Retinal pigment epithelial cell (primary cell): ENCODE measurements around the gene TPGS1.

Source experiments
- DNase-seq: peaks from one replicate; pipeline ENCODE4 v3.0.0-alpha.2; 2010; ENCODE audit warnings: low read depth
- H3K4me3 ChIP-seq: 2 replicates; pipeline ENCODE4 v1.5.1; 2011; ENCODE audit warnings: mild to moderate bottlenecking, low read length, control low read depth, moderate library complexity
- TF ChIP-seq, protein P1 (sequence below): conservative IDR thresholded peaks from 2 replicates; pipeline ENCODE4 v1.5.1; 2011; ENCODE audit warnings: low read depth, low read length, control low read depth, inconsistent platforms

Gene TPGS1

DNA sequence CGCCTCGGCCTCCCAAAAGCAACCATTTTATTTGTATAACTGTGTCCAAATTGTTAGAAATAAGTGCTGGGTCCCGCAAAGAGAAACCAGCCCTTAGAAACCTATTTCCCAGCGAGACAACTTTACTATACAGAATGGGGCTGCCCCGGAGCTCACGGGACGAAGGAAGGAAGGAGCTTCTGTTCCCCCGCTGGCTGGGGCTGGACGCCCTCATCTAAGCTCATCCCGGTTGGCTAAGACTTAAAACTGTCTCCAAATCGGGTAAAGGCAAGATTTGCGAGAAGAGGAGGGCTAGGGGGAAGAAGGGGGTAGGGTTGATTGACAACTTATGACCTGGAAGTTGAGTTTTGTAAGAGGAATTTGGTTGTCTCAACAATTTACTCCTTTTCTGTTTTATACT is 52.8 kb downstream of the TPGS1 start:
- H3K4me3 ChIP-seq = no peak overlapping the region
- TF ChIP-seq, protein P1, sequence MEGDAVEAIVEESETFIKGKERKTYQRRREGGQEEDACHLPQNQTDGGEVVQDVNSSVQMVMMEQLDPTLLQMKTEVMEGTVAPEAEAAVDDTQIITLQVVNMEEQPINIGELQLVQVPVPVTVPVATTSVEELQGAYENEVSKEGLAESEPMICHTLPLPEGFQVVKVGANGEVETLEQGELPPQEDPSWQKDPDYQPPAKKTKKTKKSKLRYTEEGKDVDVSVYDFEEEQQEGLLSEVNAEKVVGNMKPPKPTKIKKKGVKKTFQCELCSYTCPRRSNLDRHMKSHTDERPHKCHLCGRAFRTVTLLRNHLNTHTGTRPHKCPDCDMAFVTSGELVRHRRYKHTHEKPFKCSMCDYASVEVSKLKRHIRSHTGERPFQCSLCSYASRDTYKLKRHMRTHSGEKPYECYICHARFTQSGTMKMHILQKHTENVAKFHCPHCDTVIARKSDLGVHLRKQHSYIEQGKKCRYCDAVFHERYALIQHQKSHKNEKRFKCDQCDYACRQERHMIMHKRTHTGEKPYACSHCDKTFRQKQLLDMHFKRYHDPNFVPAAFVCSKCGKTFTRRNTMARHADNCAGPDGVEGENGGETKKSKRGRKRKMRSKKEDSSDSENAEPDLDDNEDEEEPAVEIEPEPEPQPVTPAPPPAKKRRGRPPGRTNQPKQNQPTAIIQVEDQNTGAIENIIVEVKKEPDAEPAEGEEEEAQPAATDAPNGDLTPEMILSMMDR = no peak
- no peak for DNase-seq

DNA sequence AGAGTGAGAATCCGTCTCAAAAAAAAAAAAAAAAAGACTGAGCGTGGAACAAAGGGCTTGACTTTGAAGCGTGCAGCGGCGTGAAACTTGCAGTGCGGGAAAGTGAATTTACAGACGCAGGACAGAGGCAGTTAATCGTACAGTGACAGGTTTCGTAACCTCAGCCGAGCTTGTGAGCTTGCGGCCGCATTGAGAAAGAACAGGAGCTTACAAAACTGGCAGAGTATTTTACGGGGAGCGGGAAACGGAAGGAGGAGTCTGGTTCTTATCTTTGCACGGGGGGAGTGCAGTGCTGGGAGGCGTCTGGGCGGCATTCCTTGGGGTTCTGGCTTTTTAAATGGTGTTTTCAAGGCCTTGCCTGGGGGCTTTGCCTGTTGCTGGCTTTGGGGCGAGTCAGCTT is 59.1 kb downstream of the TPGS1 start:
- TF ChIP-seq, protein P1 = no peak
- DNase-seq = no peak
- H3K4me3 ChIP-seq = no peak overlapping the region

DNA sequence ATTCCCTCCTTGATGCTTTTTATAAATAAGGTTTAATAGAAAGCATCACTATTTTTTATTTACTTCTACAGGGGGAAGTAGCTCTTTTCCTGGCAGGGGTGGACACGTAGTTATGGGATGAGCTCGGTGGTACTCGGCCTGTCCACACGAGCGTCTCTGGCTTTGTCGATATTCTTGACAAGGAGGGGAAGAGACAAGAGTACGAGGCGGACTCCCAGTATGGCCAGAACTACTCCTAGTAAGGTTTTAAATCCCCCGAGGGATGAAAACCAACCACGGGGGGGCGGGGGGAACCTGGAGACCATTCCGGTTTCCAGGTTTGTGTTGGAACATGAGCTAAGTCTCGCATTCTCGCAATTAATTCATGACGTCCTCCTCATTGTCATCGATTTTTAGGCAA is 59.5 kb downstream of the TPGS1 start:
- no peak for DNase-seq
- TF ChIP-seq, protein P1 = no peak
- no peak overlapping the region for H3K4me3 ChIP-seq

DNA sequence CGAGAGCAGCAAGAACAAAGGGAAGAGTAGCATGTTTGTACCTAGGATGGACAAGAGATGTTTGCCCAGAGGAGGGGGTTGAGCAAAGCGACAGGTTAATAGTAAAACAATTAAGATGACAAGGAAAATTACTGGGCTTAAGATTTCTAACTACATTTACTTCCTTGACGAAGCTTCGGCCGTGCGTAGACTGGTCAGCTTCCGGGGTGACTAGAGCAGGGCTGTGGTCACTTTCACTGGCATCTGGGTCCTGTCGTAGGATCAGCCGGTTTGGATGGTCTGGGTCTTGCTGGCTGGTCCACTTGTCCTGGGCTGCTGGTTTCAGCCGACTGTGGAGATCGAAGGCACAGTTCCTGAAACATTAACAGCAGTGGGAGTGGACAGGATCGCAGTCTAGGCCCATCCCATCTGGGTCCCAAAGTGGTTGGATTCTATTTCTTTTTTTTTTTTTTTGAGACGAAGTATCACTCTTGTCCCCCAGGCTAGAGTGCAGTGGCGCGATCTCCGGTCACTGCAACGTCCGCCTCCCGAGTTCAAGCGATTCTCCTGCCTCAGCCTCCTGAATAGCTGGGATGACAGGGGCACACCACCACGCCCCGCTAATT is 60.1 kb downstream of the TPGS1 start:
- no peak overlapping the region for H3K4me3 ChIP-seq
- no peak for DNase-seq
- TF ChIP-seq, protein P1 = no peak
